ENCODE data around the gene S100A3. TPM values are rescaled to one million over a fixed set of nuclear protein-coding genes. Genes with fewer than 3 reads are reported as not detected.
"Not testable (repeated sequence)": the region's sequence is repeated elsewhere in the genome, so short reads cannot be mapped to it uniquely, and the experiment has no call there.

S100A3 gene
- total RNA-seq, 4 donors from 2014 or later: 0.88 to 1.6 TPM; not detected in 2

GRCh38 chr1:153566414-153567371, 17.6 kb upstream of the S100A3 start:
- Histone ChIP-seq H3K4me3 (peak overlapping the region in 1 of 4 donors; percentile 8), H3K4me1 (peaks cover 27 to 38% of the 10 kb centered on the region in 2 donors), H3K27ac (peak overlapping the region; percentile 87 to 94 (median 92)), H3K27me3 (no peaks in the 10 kb centered on the region), H3K9me3 (no peaks in the 10 kb centered on the region), H3K36me3 (no peaks in the 10 kb centered on the region)
- DNase-seq (peak; percentile 98 to 100), ATAC-seq (peak; percentile 78 to 84)
- TF ChIP-seq POLR2A (IDR thresholded peaks at IDR 0.05): peak; percentile 48 to 53
- TF ChIP-seq CTCF (IDR thresholded peaks at IDR 0.05 in 4 of 5, conservative IDR thresholded peaks at IDR 0.05 in 1 of 5): no peak
- intact Hi-C loops (cut with DNase I; ENCODE audit: low total_unique reads) (loop anchor here (1.0 to 10.0 kb wide), 5 partner anchors 76 to 421 kb away; partner anchors contain the start of genes ILF2, RAB13 and S100A9), in situ Hi-C loops (cut with MboI; ENCODE audit: low sequenced_read_pairs in 4 of 4) (loop anchor here in 3 of 4 donors (5.0 to 10.0 kb wide), 2 partner anchors 34 to 52 kb away; no protein-coding TSS in a partner anchor)

- H3K4me3 ChIP-seq: peak within 1 kb of the TSS in 1 of 4 donors; percentile 8
- H3K27me3 ChIP-seq: no peaks in the 10 kb centered on the region
- peaks cover 27 to 38% of the 10 kb centered on the region in 2 donors for H3K4me1 ChIP-seq
- H3K36me3 ChIP-seq: no peaks in the 10 kb centered on the region
- peak; percentile 67 to 77 for DNase-seq
- TF ChIP-seq CTCF (IDR thresholded peaks at IDR 0.05 in 4 of 5, conservative IDR thresholded peaks at IDR 0.05 in 1 of 5): no peak
- peak; percentile 29 to 33 for TF ChIP-seq POLR2A (IDR thresholded peaks at IDR 0.05)
- no peaks in the 10 kb centered on the region for H3K9me3 ChIP-seq
- peak; percentile 48 to 65 for ATAC-seq
- intact Hi-C loops (cut with DNase I; ENCODE audit: low total_unique reads): loop anchor here (1.0 to 10.0 kb wide), 5 partner anchors 75 to 422 kb away; partner anchors contain the start of genes ILF2, RAB13 and S100A9
- peak within 1 kb of the TSS; percentile 87 to 94 (median 92) for H3K27ac ChIP-seq
- in situ Hi-C loops (cut with MboI; ENCODE audit: low sequenced_read_pairs in 4 of 4): loop anchor here in 3 of 4 donors (5.0 to 10.0 kb wide), 2 partner anchors 33 to 51 kb away; no protein-coding TSS in a partner anchor
Observed at GRCh38 chr1:153565529-153566374, 16.7 kb upstream of the S100A3 start, which contains the start of gene S100A2. S100A2 (minus strand) TSS chr1:153565844; CDS start chr1:153563877, 1,967 bp downstream.

GRCh38 chr1:153563991-153564390, 14.9 kb upstream of the S100A3 start:
- H3K4me1 ChIP-seq: peaks cover 27 to 37% of the 10 kb centered on the region in 2 donors
- in situ Hi-C loops (cut with MboI; ENCODE audit: low sequenced_read_pairs in 4 of 4): loop anchor here (5.0 to 10.0 kb wide), 2 partner anchors 49 to 52 kb away; no protein-coding TSS in a partner anchor
- TF ChIP-seq POLR2A (IDR thresholded peaks at IDR 0.05) (no peak), CTCF (IDR thresholded peaks at IDR 0.05 in 4 of 5, conservative IDR thresholded peaks at IDR 0.05 in 1 of 5) (no peak)
- no peaks in the 10 kb centered on the region for H3K9me3 ChIP-seq
- peak overlapping the region in 1 of 4 donors; percentile 28 for H3K27ac ChIP-seq
- H3K36me3 ChIP-seq: no peaks in the 10 kb centered on the region
- H3K4me3 ChIP-seq: no peak overlapping the region
- H3K27me3 ChIP-seq: no peaks in the 10 kb centered on the region
- no peak for DNase-seq
- no peak for ATAC-seq
- intact Hi-C loops (cut with DNase I; ENCODE audit: low total_unique reads): loop anchor here (10.0 kb wide), 1 partner anchor 209 kb away; the partner anchor contains the start of gene S100A9

GRCh38 chr1:153563483-153563901, 14.4 kb upstream of the S100A3 start:
- Histone ChIP-seq H3K36me3 (no peaks in the 10 kb centered on the region), H3K9me3 (no peaks in the 10 kb centered on the region), H3K4me1 (peaks cover 27 to 33% of the 10 kb centered on the region in 2 donors), H3K4me3 (no peak overlapping the region), H3K27ac (no peak overlapping the region), H3K27me3 (no peaks in the 10 kb centered on the region)
- in situ Hi-C loops (cut with MboI; ENCODE audit: low sequenced_read_pairs in 4 of 4): loop anchor here (5.0 to 10.0 kb wide), 2 partner anchors 49 to 51 kb away; no protein-coding TSS in a partner anchor
- ATAC-seq (no peak), DNase-seq (no peak)
- intact Hi-C loops (cut with DNase I; ENCODE audit: low total_unique reads): loop anchor here (10.0 kb wide), 1 partner anchor 209 kb away; the partner anchor contains the start of gene S100A9
- TF ChIP-seq CTCF (IDR thresholded peaks at IDR 0.05 in 4 of 5, conservative IDR thresholded peaks at IDR 0.05 in 1 of 5): no peak
- TF ChIP-seq POLR2A (IDR thresholded peaks at IDR 0.05): no peak

GRCh38 chr1:153562021-153562420, 13.0 kb upstream of the S100A3 start:
- intact Hi-C loops (cut with DNase I; ENCODE audit: low total_unique reads): loop anchor here (10.0 kb wide), 1 partner anchor 207 kb away; the partner anchor contains the start of gene S100A9
- DNase-seq, H3K9me3 ChIP-seq, ATAC-seq, H3K27me3 ChIP-seq, H3K4me3 ChIP-seq, H3K36me3 ChIP-seq: not testable (repeated sequence)
- Histone ChIP-seq H3K4me1 (peaks cover 14 to 19% of the 10 kb centered on the region in 2 donors), H3K27ac (peak overlapping the region in 2 of 4 donors; percentile 16 to 18)
- in situ Hi-C loops (cut with MboI; ENCODE audit: low sequenced_read_pairs in 4 of 4): loop anchor here (5.0 to 10.0 kb wide), 2 partner anchors 47 to 50 kb away; no protein-coding TSS in a partner anchor
